CD14-positive monocyte (primary cell): ENCODE results near the gene GLB1L. TPM values are rescaled to one million over a fixed set of nuclear protein-coding genes. Genes with fewer than 3 reads are reported as not detected.

Experiments used
- DNase-seq, 3 donors: peaks; one replicate each; pipeline ENCODE4 v3.0.0-alpha.2; 2011 to 2022
- H2AFZ ChIP-seq: 2 replicates; pipeline ENCODE4 v1.6.0; 2012; ENCODE audit warnings: mild to moderate bottlenecking, low read depth, low read length, inconsistent platforms; ENCODE audit not compliant: insufficient read depth, poor library complexity, severe bottlenecking
- H3K27ac ChIP-seq, 2 donors: 1 replicate in 1 of 2; 2 replicates in 1 of 2; pipeline ENCODE4 v1.5.1; 2012 to 2013; ENCODE audit warnings: low read length in 2 of 2, control low read depth in 1 of 2, inconsistent platforms in 1 of 2, low read depth in 1 of 2, mild to moderate bottlenecking in 1 of 2
- H3K27me3 ChIP-seq, 2 donors: one replicate each; pipeline versions ENCODE4 v1.6.0 to v1.6.1; 2011 to 2013; ENCODE audit warnings: low read length in 2 of 2; ENCODE audit not compliant: control insufficient read depth in 2 of 2, insufficient read depth in 2 of 2
- H3K36me3 ChIP-seq, 2 donors: replicated peaks in 1 of 2; 1 replicate in 1 of 2; 2 replicates in 1 of 2; pipeline versions ENCODE4 v1.5.1 to v1.6.1; 2012 to 2013; ENCODE audit warnings: low read length in 2 of 2, control low read depth in 1 of 2, inconsistent platforms in 1 of 2, mild to moderate bottlenecking in 1 of 2; ENCODE audit not compliant: insufficient read depth in 2 of 2, control insufficient read depth in 1 of 2
- H3K4me1 ChIP-seq, 2 donors: 1 replicate in 1 of 2; 2 replicates in 1 of 2; pipeline versions ENCODE4 v1.5.1 to v1.6.1; 2012 to 2013; ENCODE audit warnings: low read length in 2 of 2, control low read depth in 1 of 2, inconsistent platforms in 1 of 2, mild to moderate bottlenecking in 1 of 2, moderate library complexity in 1 of 2; ENCODE audit not compliant: insufficient read depth in 2 of 2, control insufficient read depth in 1 of 2
- H3K4me2 ChIP-seq: replicated peaks from 2 replicates; pipeline ENCODE3; 2012; ENCODE audit warnings: low read length, moderate library complexity, mild to moderate bottlenecking; ENCODE audit not compliant: poor library complexity, severe bottlenecking; ENCODE audit errors: extremely low read depth
- H3K4me3 ChIP-seq, 3 experiments: fragments of 200-600 bp in 1 of 3; sonication (generic) in 1 of 3; replicated peaks in 1 of 3; 1 replicate in 2 of 3; 2 replicates in 1 of 3; pipeline ENCODE4 v1.5.1; 2011 to 2013; ENCODE audit warnings: low read length in 3 of 3, mild to moderate bottlenecking in 3 of 3, control low read depth in 2 of 3, low read depth in 2 of 3, inconsistent platforms in 1 of 3, moderate library complexity in 1 of 3
- H3K79me2 ChIP-seq: 2 replicates; pipeline ENCODE4 v1.6.0; 2012; ENCODE audit warnings: mild to moderate bottlenecking, control low read depth, inconsistent platforms, low read length, moderate library complexity; ENCODE audit not compliant: insufficient read depth
- H3K9ac ChIP-seq: 2 replicates; pipeline ENCODE4 v1.6.0; 2017; ENCODE audit warnings: low read length, mild to moderate bottlenecking; ENCODE audit not compliant: insufficient read depth, poor library complexity, severe bottlenecking
- H3K9me3 ChIP-seq, 2 donors: replicated peaks in 1 of 2; 1 replicate in 1 of 2; 2 replicates in 1 of 2; pipeline versions ENCODE4 v1.5.1 to v1.6.1; 2012 to 2013; ENCODE audit warnings: low read length in 2 of 2, control low read depth in 1 of 2; ENCODE audit not compliant: control insufficient read depth in 1 of 2, insufficient read depth in 1 of 2
- H4K20me1 ChIP-seq: 2 replicates; pipeline ENCODE4 v1.6.0; 2012; ENCODE audit warnings: mild to moderate bottlenecking, low read length, control low read depth, moderate library complexity; ENCODE audit not compliant: insufficient read depth
- H3K27ac Mint-ChIP-seq, 7 donors: one replicate each; pipeline ENCODE4 v1.8.0; 2020; ENCODE audit warnings: mild to moderate bottlenecking in 7 of 7, mixed read lengths in 7 of 7, moderate library complexity in 6 of 7, inconsistent platforms in 2 of 7
- H3K27me3 Mint-ChIP-seq, 3 donors: one replicate each; pipeline ENCODE4 v1.8.0; 2021 to 2022; ENCODE audit warnings: low read depth in 3 of 3, mild to moderate bottlenecking in 3 of 3, mixed read lengths in 3 of 3, moderate library complexity in 3 of 3, inconsistent platforms in 1 of 3
- H3K36me3 Mint-ChIP-seq, 2 donors: one replicate each; pipeline ENCODE4 v1.8.0; 2020; ENCODE audit warnings: mixed read lengths in 2 of 2, inconsistent platforms in 1 of 2, mild to moderate bottlenecking in 1 of 2
- H3K4me1 Mint-ChIP-seq: one replicate; pipeline ENCODE4 v1.8.0; 2020; ENCODE audit warnings: mild to moderate bottlenecking, mixed read lengths
- H3K4me3 Mint-ChIP-seq, 2 donors: one replicate each; pipeline ENCODE4 v1.8.0; 2020; ENCODE audit warnings: mild to moderate bottlenecking in 2 of 2, mixed read lengths in 2 of 2, moderate library complexity in 1 of 2
- H3K9me3 Mint-ChIP-seq, 7 donors: one replicate each; pipeline ENCODE4 v1.8.0; 2020 to 2022; ENCODE audit warnings: mixed read lengths in 7 of 7, mild to moderate bottlenecking in 6 of 7, moderate library complexity in 6 of 7, inconsistent platforms in 2 of 7
- CTCF ChIP-seq: fragments of 200-600 bp; IDR thresholded peaks from one replicate; pipeline ENCODE4 v1.8.0; 2022; ENCODE audit warnings: antibody characterized with exemption, mild to moderate bottlenecking
- WGBS: methylation state at CpG from one replicate; pipeline ENCODE4 v1.1.5; 2013; ENCODE audit warnings: missing lambda C conversion rate; ENCODE audit not compliant: insufficient coverage; 5-methylcytosine and 5-hydroxymethylcytosine counted together
- intact Hi-C, 2 donors: fragments of 100-400 bp; cut with micrococcal nuclease; formaldehyde crosslinking; loops; one replicate each; pipeline versions ENCODE4 v1.15.0 to v1.15.1; 2023
- polyA plus RNA-seq, 3 donors: library from polyadenylated mRNA; depleted of rRNA in 1 of 3; unstranded in 2 of 3; stranded (reverse) in 1 of 3; fragments of 300-500 nt in 2 of 3; fragments of >200 nt in 1 of 3; fragmentation: Illumina TruSeq in 2 of 3; gene quantifications; 1 replicate in 2 of 3; 2 replicates in 1 of 3; pipeline ENCODE4 v1.2.3, GENCODE V29; 2012 to 2021

The GLB1L gene
- polyA plus RNA-seq, 3 donors, result 4.0 to 11.7 (median 7.7) TPM

- Histone ChIP-seq H2AFZ (no peak overlapping the region), H4K20me1 (no peaks in the 10 kb centered on the region), H3K9me3 (no peaks in the 10 kb centered on the region), H3K79me2 (no peaks in the 10 kb centered on the region), H3K9ac (no peak overlapping the region), H3K4me3 (no peak overlapping the region), H3K4me1 (no peaks in the 10 kb centered on the region), H3K36me3 (no peaks in the 10 kb centered on the region), H3K27ac (no peak overlapping the region), H3K27me3 (no peaks in the 10 kb centered on the region), H3K4me2 (no peak overlapping the region)
- intact Hi-C loops, result no loop called here
- Mint-ChIP-seq H3K4me1 (no peaks in the 10 kb centered on the region), H3K27ac (no peak overlapping the region), H3K27me3 (peaks cover 5 to 17% (median 13%) of the 10 kb centered on the region in 3 donors), H3K36me3 (no peaks in the 10 kb centered on the region), H3K9me3 (no peaks in the 10 kb centered on the region), H3K4me3 (no peak overlapping the region)
- DNase-seq, result no peak
- TF ChIP-seq CTCF, result no peak
- no CpG with 5 or more reads among the region's 1 CpG for WGBS
These were observed 21.6 kb upstream of the GLB1L start for GRCh38 chr2:219266886-219267285.

GRCh38 chr2:219266232-219266631 is 21.0 kb upstream of the GLB1L start:
- no peaks in the 10 kb centered on the region for H3K36me3 ChIP-seq
- H4K20me1 ChIP-seq, result no peaks in the 10 kb centered on the region
- no peaks in the 10 kb centered on the region for H3K36me3 Mint-ChIP-seq
- no peaks in the 10 kb centered on the region for H3K4me1 Mint-ChIP-seq
- no peak overlapping the region for H3K4me2 ChIP-seq
- no peak overlapping the region for H3K4me3 Mint-ChIP-seq
- 93% methylated on average over 1 of the region's 5 CpGs for WGBS
- no peaks in the 10 kb centered on the region for H3K4me1 ChIP-seq
- intact Hi-C loops, result no loop called here
- no peak overlapping the region for H3K9ac ChIP-seq
- no peak overlapping the region for H3K27ac ChIP-seq
- no peaks in the 10 kb centered on the region for H3K9me3 Mint-ChIP-seq
- no peaks in the 10 kb centered on the region for H3K79me2 ChIP-seq
- H3K9me3 ChIP-seq, result no peaks in the 10 kb centered on the region
- TF ChIP-seq CTCF, result no peak
- H3K4me3 ChIP-seq, result no peak overlapping the region
- no peak overlapping the region for H3K27ac Mint-ChIP-seq
- peaks cover 5 to 14% (median 12%) of the 10 kb centered on the region in 3 donors for H3K27me3 Mint-ChIP-seq
- no peak overlapping the region for H2AFZ ChIP-seq
- no peaks in the 10 kb centered on the region for H3K27me3 ChIP-seq
- no peak for DNase-seq
